Peyer's patch (tissue), 4 donors: ENCODE data around the gene EVC2.

Source experiments
- POLR2A ChIP-seq, 2 donors: fragments of 450-650 bp; IDR thresholded peaks; one replicate each; pipeline ENCODE4 v1.5.1; 2017; ENCODE audit warnings: antibody characterized with exemption in 2 of 2, mild to moderate bottlenecking in 2 of 2, moderate library complexity in 2 of 2
- TF ChIP-seq, protein P1 (sequence below), 6 experiments: fragments of 450-650 bp in 4 of 6; fragments of 200-600 bp in 2 of 6; sonication (generic) in 1 of 6; IDR thresholded peaks; one replicate each; pipeline ENCODE4 v1.5.1; 2017 to 2019; ENCODE audit warnings: antibody characterized with exemption in 6 of 6, mild to moderate bottlenecking in 3 of 6, moderate library complexity in 1 of 6

DNA sequence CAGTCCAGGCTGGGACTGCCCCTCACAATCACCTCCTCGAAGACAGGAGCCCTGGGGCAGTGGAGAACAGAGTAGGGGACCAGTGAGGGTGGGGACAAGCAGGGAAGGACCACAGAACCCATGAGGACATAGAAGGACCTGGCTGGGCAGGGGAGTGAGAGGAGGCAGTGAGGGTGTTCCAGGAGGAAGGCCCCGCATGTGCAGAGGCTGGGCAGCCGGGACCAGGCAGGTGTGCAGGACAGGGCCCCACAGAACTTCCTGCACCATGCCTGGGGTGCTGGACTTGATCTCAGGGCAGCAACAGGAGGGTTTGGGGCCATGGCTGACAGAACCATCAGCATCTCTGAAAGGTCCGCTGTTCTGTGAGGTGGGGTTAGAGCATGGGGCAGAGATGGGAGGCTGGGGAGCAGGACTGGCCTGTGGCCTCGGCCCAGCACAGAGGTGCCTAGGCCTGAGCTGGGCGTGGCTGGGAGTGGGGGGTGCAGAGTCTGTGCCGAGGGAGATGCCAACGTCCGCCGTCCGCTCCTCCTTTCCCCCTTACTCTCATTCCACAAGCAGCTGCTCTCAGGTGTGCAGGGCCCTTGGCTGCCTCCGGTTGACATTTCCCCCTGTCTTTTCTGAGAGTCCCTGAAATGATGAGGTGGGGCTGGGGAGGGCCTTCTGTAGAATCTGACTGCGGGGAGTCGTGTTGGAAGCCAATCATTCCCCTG lies 43.5 kb upstream of the EVC2 start:
- TF ChIP-seq, protein P1, sequence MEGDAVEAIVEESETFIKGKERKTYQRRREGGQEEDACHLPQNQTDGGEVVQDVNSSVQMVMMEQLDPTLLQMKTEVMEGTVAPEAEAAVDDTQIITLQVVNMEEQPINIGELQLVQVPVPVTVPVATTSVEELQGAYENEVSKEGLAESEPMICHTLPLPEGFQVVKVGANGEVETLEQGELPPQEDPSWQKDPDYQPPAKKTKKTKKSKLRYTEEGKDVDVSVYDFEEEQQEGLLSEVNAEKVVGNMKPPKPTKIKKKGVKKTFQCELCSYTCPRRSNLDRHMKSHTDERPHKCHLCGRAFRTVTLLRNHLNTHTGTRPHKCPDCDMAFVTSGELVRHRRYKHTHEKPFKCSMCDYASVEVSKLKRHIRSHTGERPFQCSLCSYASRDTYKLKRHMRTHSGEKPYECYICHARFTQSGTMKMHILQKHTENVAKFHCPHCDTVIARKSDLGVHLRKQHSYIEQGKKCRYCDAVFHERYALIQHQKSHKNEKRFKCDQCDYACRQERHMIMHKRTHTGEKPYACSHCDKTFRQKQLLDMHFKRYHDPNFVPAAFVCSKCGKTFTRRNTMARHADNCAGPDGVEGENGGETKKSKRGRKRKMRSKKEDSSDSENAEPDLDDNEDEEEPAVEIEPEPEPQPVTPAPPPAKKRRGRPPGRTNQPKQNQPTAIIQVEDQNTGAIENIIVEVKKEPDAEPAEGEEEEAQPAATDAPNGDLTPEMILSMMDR (IDR thresholded peaks at IDR 0.05), result no peak
- TF ChIP-seq POLR2A (IDR thresholded peaks at IDR 0.05), result no peak
